Stimulated activated CD4-positive, alpha-beta T cell treated with anti-CD3 and anti-CD28 coated beads, Interleukin-4, amount 100 ng/mL, for 24 hours (primary cell): ENCODE measurements around the gene LRRC75A.
A peak's percentile ranks its signal among the peaks of the same experiment; 100 is the strongest.
"Not testable (repeated sequence)": the region's sequence is repeated elsewhere in the genome, so short reads cannot be mapped to it uniquely, and the experiment has no call there.

Source experiments
- DNase-seq: peaks from one replicate; pipeline ENCODE4 v3.0.0-alpha.2; 2020

Gene LRRC75A

GRCh38 chr17:16491703-16492612, at the start of gene LRRC75A:
TSS of gene LRRC75A (minus strand) at chr17:16492193. CDS start at chr17:16491990, 203 bp downstream.
- peak; percentile 42 for DNase-seq

- no peak for DNase-seq
Measured at GRCh38 chr17:16537130-16537458, 45.1 kb upstream of the LRRC75A start.

- no peak for DNase-seq
Measured at GRCh38 chr17:16534236-16534635, 42.2 kb upstream of the LRRC75A start.

GRCh38 chr17:16529906-16530305, 37.9 kb upstream of the LRRC75A start:
- no peak for DNase-seq

- no peak for DNase-seq
Measured at GRCh38 chr17:16527298-16527697, 35.3 kb upstream of the LRRC75A start.

GRCh38 chr17:16525556-16525955, 33.6 kb upstream of the LRRC75A start:
- DNase-seq, result not testable (repeated sequence)

- DNase-seq, result peak; percentile 72
Measured at GRCh38 chr17:16521070-16521727, 29.2 kb upstream of the LRRC75A start.

GRCh38 chr17:16519021-16519420, 27.0 kb upstream of the LRRC75A start:
- no peak for DNase-seq

GRCh38 chr17:16517477-16517876, 25.5 kb upstream of the LRRC75A start:
- DNase-seq, result no peak

- DNase-seq, result no peak
Measured at GRCh38 chr17:16516594-16517051, 24.6 kb upstream of the LRRC75A start.

- no peak for DNase-seq
Measured at GRCh38 chr17:16515933-16516332, 23.9 kb upstream of the LRRC75A start.

GRCh38 chr17:16513873-16514272, 21.9 kb upstream of the LRRC75A start:
- no peak for DNase-seq

- no peak for DNase-seq
Measured at GRCh38 chr17:16512011-16512410, 20.0 kb upstream of the LRRC75A start.

GRCh38 chr17:16511593-16511992, 19.6 kb upstream of the LRRC75A start:
- no peak for DNase-seq

GRCh38 chr17:16507918-16508533, 16.0 kb upstream of the LRRC75A start:
- no peak for DNase-seq

- DNase-seq, result no peak
Measured at GRCh38 chr17:16506188-16506587, 14.2 kb upstream of the LRRC75A start.

- DNase-seq, result no peak
Measured at GRCh38 chr17:16504984-16505383, 13.0 kb upstream of the LRRC75A start.

- no peak for DNase-seq
Measured at GRCh38 chr17:16496820-16497489, 5.0 kb upstream of the LRRC75A start.

- DNase-seq, result no peak
Measured at GRCh38 chr17:16495980-16496819, 4.2 kb upstream of the LRRC75A start.

GRCh38 chr17:16495561-16495960, 3.6 kb upstream of the LRRC75A start:
- no peak for DNase-seq

- no peak for DNase-seq
Measured at GRCh38 chr17:16494059-16494458, 2.1 kb upstream of the LRRC75A start.

- DNase-seq, result no peak
Measured at GRCh38 chr17:16493531-16494046, 1.6 kb upstream of the LRRC75A start.
